ENCODE data around the gene GDA.

- TF ChIP-seq, protein P1, sequence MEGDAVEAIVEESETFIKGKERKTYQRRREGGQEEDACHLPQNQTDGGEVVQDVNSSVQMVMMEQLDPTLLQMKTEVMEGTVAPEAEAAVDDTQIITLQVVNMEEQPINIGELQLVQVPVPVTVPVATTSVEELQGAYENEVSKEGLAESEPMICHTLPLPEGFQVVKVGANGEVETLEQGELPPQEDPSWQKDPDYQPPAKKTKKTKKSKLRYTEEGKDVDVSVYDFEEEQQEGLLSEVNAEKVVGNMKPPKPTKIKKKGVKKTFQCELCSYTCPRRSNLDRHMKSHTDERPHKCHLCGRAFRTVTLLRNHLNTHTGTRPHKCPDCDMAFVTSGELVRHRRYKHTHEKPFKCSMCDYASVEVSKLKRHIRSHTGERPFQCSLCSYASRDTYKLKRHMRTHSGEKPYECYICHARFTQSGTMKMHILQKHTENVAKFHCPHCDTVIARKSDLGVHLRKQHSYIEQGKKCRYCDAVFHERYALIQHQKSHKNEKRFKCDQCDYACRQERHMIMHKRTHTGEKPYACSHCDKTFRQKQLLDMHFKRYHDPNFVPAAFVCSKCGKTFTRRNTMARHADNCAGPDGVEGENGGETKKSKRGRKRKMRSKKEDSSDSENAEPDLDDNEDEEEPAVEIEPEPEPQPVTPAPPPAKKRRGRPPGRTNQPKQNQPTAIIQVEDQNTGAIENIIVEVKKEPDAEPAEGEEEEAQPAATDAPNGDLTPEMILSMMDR (IDR thresholded peaks at IDR 0.05) = no peak
- TF ChIP-seq POLR2A (IDR thresholded peaks at IDR 0.05) = no peak
Observed at GRCh38 chr9:72158680-72159079, 9.4 kb downstream of the GDA start.

Data from uterus (tissue), 2 donors.